GM12891 (cell line): ENCODE data around the gene AP1G1.

Source experiments
- POLR2A ChIP-seq: IDR thresholded peaks from 2 replicates; pipeline ENCODE4 v1.6.1; 2011; ENCODE audit warnings: low read depth, low read length, control low read depth
- POLR2AphosphoS5 ChIP-seq: IDR thresholded peaks from 2 replicates; pipeline ENCODE4 v1.6.1; 2011; ENCODE audit warnings: low read depth, low read length, control low read depth

DNA sequence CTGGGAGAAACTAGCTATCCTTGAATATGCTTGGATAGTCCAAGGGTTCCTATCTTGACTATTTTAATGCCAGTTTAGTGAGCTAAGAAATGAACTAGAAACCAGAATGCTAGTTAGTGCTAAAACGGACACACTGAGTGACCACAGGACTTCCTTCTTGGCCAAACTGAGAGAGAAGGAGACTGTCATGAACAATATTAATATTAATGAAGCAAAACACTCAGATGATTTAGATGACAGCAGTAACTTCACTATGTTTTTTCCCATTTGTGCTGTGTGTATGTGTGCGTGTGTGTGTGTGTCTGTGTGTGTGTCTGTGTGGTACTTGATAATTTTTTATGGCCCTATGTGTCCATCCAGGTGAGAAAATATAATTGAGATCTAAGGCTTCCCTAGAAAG lies 34.9 kb upstream of the AP1G1 start:
- no peak for TF ChIP-seq POLR2AphosphoS5
- no peak for TF ChIP-seq POLR2A
